ENCODE data around the gene GDI1. TPM values are rescaled to one million over a fixed set of nuclear protein-coding genes. Genes with fewer than 3 reads are reported as not detected.
A peak's percentile ranks its signal among the peaks of the same experiment; 100 is the strongest.

GDI1 gene
- total and polyA plus RNA-seq, 9 donors: 45.4 to 106 (median 91.3) TPM

GRCh38 chrX:154434394-154435168, 2.4 kb upstream of the GDI1 start:
- Histone ChIP-seq H3K36me3 (ENCODE audit: control insufficient read depth, insufficient read depth, low read length) (peaks cover 58% of the 10 kb centered on the region), H3K9me3 (replicated peaks; ENCODE audit: control insufficient read depth, low read depth, low read length) (peaks cover 2% of the 10 kb centered on the region), H3K27ac (ENCODE audit: low read length) (no peak overlapping the region), H3K4me1 (ENCODE audit: control insufficient read depth, insufficient read depth, low read length) (peaks cover 21% of the 10 kb centered on the region), H3K27me3 (ENCODE audit: control insufficient read depth, insufficient read depth, low read length) (no peaks in the 10 kb centered on the region), H3K4me3 (ENCODE audit: low read length) (no peak overlapping the region)
- no peak for DNase-seq
- WGBS (ENCODE audit: insufficient coverage): 83% methylated on average over 5 of the region's 7 CpGs

DNA sequence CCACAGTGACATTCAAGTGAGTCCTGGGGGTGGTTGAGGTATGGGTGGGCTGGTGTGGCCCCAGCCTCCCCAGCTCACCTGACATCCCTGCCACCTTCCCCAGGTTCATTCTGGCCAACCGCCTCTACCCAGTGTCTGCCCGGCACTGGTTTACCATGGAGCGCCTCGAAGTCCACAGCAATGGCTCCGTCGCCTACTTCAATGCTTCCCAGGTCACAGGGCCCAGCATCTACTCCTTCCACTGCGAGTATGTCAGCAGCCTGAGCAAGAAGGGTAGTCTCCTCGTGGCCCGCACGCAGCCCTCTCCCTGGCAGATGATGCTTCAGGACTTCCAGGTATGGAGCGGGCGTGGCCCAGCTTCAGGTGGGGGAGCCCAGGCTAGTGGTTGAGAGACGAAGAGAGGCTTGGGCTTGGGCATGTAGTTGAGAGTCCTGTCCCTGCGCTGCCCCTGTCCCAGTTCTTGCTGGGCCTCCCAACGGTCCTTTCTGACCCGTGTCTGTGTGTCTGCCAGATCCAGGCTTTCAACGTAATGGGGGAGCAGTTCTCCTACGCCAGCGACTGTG, 1.7 kb upstream of the GDI1 start:
- H3K9me3 ChIP-seq (replicated peaks; ENCODE audit: control insufficient read depth, low read depth, low read length): peaks cover 2% of the 10 kb centered on the region
- DNase-seq: no peak
- peaks cover 64% of the 10 kb centered on the region for H3K36me3 ChIP-seq (ENCODE audit: control insufficient read depth, insufficient read depth, low read length)
- WGBS (ENCODE audit: insufficient coverage): 89% methylated on average over 16 of the region's 19 CpGs
- H3K27ac ChIP-seq (ENCODE audit: low read length): no peak overlapping the region
- peaks cover 19% of the 10 kb centered on the region for H3K4me1 ChIP-seq (ENCODE audit: control insufficient read depth, insufficient read depth, low read length)
- no peak overlapping the region for H3K4me3 ChIP-seq (ENCODE audit: low read length)
- no peaks in the 10 kb centered on the region for H3K27me3 ChIP-seq (ENCODE audit: control insufficient read depth, insufficient read depth, low read length)

DNA sequence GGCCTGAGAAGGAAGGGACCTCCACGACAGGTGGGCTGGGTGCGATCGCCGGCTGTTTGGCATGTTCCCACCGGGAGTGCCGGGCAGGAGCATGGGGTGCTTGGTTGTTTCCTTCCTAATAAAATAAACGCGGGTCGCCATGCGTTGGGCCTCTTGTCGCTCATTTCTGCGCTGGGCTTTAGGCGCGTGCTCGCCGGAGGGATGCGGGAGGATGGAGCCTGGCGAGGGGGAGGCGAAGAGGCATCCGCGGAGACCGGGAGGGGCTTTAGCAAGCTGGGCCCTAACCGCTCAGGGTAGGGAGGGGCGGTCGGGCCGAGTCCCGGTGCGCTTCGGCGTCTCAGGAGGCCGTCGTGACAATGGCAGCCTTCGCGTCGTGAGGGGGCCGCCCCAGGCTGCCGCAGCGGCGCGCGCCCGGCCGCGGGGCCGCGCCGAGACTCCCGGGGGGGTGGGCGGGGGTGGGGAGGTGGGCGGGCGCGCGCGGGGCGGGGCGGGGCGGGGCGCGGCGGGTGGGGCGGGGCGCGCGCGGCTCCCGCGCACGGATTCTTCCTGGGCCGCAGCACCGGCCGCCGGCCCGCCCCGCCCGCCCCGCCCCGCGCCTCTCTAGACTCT, 476 bp upstream of the GDI1 start:
- DNase-seq: peak; percentile 67
- no peaks in the 10 kb centered on the region for H3K27me3 ChIP-seq (ENCODE audit: control insufficient read depth, insufficient read depth, low read length)
- H3K4me3 ChIP-seq (ENCODE audit: low read length): peak overlapping the region; percentile 36
- 31% methylated on average over 31 of the region's 78 CpGs for WGBS (ENCODE audit: insufficient coverage)
- H3K4me1 ChIP-seq (ENCODE audit: control insufficient read depth, insufficient read depth, low read length): peaks cover 15% of the 10 kb centered on the region
- peaks cover 2% of the 10 kb centered on the region for H3K9me3 ChIP-seq (replicated peaks; ENCODE audit: control insufficient read depth, low read depth, low read length)
- H3K27ac ChIP-seq (ENCODE audit: low read length): peak overlapping the region; percentile 67
- H3K36me3 ChIP-seq (ENCODE audit: control insufficient read depth, insufficient read depth, low read length): peaks cover 72% of the 10 kb centered on the region

GRCh38 chrX:154437971-154438893, 1.3 kb downstream of the GDI1 start:
- 64% methylated on average over 18 of the region's 28 CpGs for WGBS (ENCODE audit: insufficient coverage)
- Histone ChIP-seq H3K27ac (ENCODE audit: low read length) (no peak overlapping the region), H3K4me1 (ENCODE audit: control insufficient read depth, insufficient read depth, low read length) (peaks cover 15% of the 10 kb centered on the region), H3K36me3 (ENCODE audit: control insufficient read depth, insufficient read depth, low read length) (peaks cover 71% of the 10 kb centered on the region), H3K27me3 (ENCODE audit: control insufficient read depth, insufficient read depth, low read length) (no peaks in the 10 kb centered on the region), H3K9me3 (replicated peaks; ENCODE audit: control insufficient read depth, low read depth, low read length) (peaks cover 5% of the 10 kb centered on the region), H3K4me3 (ENCODE audit: low read length) (peak overlapping the region; percentile 60)
- DNase-seq: no peak

- no peak overlapping the region for H3K4me3 ChIP-seq (ENCODE audit: low read length)
- H3K36me3 ChIP-seq (ENCODE audit: control insufficient read depth, insufficient read depth, low read length): peaks cover 55% of the 10 kb centered on the region
- peaks cover 23% of the 10 kb centered on the region for H3K4me1 ChIP-seq (ENCODE audit: control insufficient read depth, insufficient read depth, low read length)
- 90% methylated on average over 11 of the region's 18 CpGs for whole genome bisulfite sequencing (ENCODE audit: insufficient coverage)
- no peak for DNase-seq
- no peak overlapping the region for H3K27ac ChIP-seq (ENCODE audit: low read length)
- H3K9me3 ChIP-seq (replicated peaks; ENCODE audit: control insufficient read depth, low read depth, low read length): peaks cover 5% of the 10 kb centered on the region
- H3K27me3 ChIP-seq (ENCODE audit: control insufficient read depth, insufficient read depth, low read length): no peaks in the 10 kb centered on the region
These were observed 2.9 kb downstream of the GDI1 start for GRCh38 chrX:154439841-154440240.

GRCh38 chrX:154440623-154441357, 3.8 kb downstream of the GDI1 start:
- WGBS (ENCODE audit: insufficient coverage): 85% methylated on average over 15 of the region's 17 CpGs
- no peak overlapping the region for H3K27ac ChIP-seq (ENCODE audit: low read length)
- DNase-seq: no peak
- peaks cover 5% of the 10 kb centered on the region for H3K9me3 ChIP-seq (replicated peaks; ENCODE audit: control insufficient read depth, low read depth, low read length)
- peaks cover 49% of the 10 kb centered on the region for H3K36me3 ChIP-seq (ENCODE audit: control insufficient read depth, insufficient read depth, low read length)
- H3K27me3 ChIP-seq (ENCODE audit: control insufficient read depth, insufficient read depth, low read length): no peaks in the 10 kb centered on the region
- H3K4me1 ChIP-seq (ENCODE audit: control insufficient read depth, insufficient read depth, low read length): peaks cover 32% of the 10 kb centered on the region
- H3K4me3 ChIP-seq (ENCODE audit: low read length): no peak overlapping the region

DNA sequence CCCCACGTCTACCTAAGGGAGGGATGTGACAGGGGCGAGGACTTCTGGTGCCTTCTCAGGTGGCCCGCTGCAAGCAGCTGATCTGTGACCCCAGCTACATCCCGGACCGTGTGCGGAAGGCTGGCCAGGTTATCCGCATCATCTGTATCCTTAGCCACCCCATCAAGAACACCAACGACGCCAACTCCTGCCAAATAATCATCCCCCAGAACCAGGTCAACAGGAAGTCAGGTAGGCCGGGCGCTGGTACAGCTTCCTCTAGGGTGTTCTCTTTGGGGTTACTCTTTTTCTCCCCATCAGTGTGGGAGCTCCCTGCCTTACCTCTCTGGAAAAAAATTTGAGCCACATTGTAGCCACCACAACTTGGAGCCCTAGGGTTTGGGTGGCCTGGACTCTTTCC, 4.6 kb downstream of the GDI1 start:
- DNase-seq: no peak
- H3K36me3 ChIP-seq (ENCODE audit: control insufficient read depth, insufficient read depth, low read length): peaks cover 50% of the 10 kb centered on the region
- 92% methylated on average over 10 of the region's 11 CpGs for WGBS (ENCODE audit: insufficient coverage)

GRCh38 chrX:154441984-154442707, 5.2 kb downstream of the GDI1 start:
- WGBS (ENCODE audit: insufficient coverage): 76% methylated on average over 20 of the region's 21 CpGs
- Histone ChIP-seq H3K9me3 (replicated peaks; ENCODE audit: control insufficient read depth, low read depth, low read length) (peaks cover 5% of the 10 kb centered on the region), H3K27me3 (ENCODE audit: control insufficient read depth, insufficient read depth, low read length) (no peaks in the 10 kb centered on the region), H3K36me3 (ENCODE audit: control insufficient read depth, insufficient read depth, low read length) (peaks cover 56% of the 10 kb centered on the region), H3K4me1 (ENCODE audit: control insufficient read depth, insufficient read depth, low read length) (peaks cover 27% of the 10 kb centered on the region), H3K27ac (ENCODE audit: low read length) (no peak overlapping the region), H3K4me3 (ENCODE audit: low read length) (no peak overlapping the region)
- no peak for DNase-seq

More for the DNA sequence above, 4.6 kb downstream of the GDI1 start:
- Histone ChIP-seq H3K9me3 (replicated peaks; ENCODE audit: control insufficient read depth, low read depth, low read length) (peaks cover 5% of the 10 kb centered on the region), H3K4me1 (ENCODE audit: control insufficient read depth, insufficient read depth, low read length) (peaks cover 27% of the 10 kb centered on the region), H3K27ac (ENCODE audit: low read length) (no peak overlapping the region), H3K4me3 (ENCODE audit: low read length) (no peak overlapping the region), H3K27me3 (ENCODE audit: control insufficient read depth, insufficient read depth, low read length) (no peaks in the 10 kb centered on the region)

DNA sequence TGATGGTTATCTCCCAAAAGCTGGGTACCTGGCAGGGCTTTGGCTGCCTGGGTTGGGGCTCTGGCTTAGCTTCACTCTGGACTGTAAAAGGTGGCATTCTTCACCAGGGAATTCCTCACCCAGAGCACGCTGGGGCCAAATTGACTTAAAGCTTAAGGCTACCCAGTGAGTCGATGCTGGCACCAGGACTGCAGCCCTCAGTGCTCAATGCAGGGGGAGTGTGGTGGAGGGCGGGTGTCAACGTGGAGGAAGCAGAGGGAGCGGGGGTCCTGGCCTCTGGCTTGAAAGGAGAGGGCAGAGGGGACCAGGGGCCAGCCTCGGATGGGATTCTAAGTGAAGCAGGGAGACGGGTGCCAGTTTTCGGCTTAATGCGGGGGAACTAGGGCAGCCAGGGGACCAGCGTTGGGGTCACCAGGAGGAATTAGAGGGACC, 6.5 kb downstream of the GDI1 start:
- WGBS (ENCODE audit: insufficient coverage): 44% methylated on average over 10 of the region's 10 CpGs
- Histone ChIP-seq H3K36me3 (ENCODE audit: control insufficient read depth, insufficient read depth, low read length) (peaks cover 65% of the 10 kb centered on the region), H3K4me3 (ENCODE audit: low read length) (peak overlapping the region; percentile 42), H3K27ac (ENCODE audit: low read length) (peak overlapping the region; percentile 85), H3K9me3 (replicated peaks; ENCODE audit: control insufficient read depth, low read depth, low read length) (peaks cover 4% of the 10 kb centered on the region), H3K27me3 (ENCODE audit: control insufficient read depth, insufficient read depth, low read length) (no peaks in the 10 kb centered on the region), H3K4me1 (ENCODE audit: control insufficient read depth, insufficient read depth, low read length) (peaks cover 18% of the 10 kb centered on the region)
- no peak for DNase-seq

Data from muscle of leg (tissue), 11 donors.